ENCODE results near the gene FAM241B.

DNA sequence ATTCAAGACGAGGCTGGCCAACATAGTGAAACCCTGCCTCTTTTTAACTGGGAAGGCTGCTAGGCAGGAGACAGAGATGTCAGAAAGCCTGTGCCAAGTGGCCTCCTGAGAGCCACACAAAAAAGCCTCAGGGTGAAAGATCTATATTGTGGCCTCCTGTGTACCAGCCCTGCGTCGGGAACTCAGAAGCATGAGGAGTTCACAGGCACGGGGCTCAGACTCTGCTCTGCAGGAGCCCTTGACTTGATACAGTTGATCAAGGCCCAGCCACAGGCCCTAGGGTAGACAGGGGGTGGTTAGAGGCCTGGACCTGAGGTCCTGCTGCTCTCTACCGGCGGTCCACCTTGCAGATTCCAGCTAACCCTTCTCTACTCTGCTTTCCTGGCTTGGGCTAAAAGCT, 30.2 kb downstream of the FAM241B start:
- no peak for TF ChIP-seq FOXK1 (CRISPR knock-in tag; IDR thresholded peaks at IDR 0.05)
- TF ChIP-seq, protein P1, sequence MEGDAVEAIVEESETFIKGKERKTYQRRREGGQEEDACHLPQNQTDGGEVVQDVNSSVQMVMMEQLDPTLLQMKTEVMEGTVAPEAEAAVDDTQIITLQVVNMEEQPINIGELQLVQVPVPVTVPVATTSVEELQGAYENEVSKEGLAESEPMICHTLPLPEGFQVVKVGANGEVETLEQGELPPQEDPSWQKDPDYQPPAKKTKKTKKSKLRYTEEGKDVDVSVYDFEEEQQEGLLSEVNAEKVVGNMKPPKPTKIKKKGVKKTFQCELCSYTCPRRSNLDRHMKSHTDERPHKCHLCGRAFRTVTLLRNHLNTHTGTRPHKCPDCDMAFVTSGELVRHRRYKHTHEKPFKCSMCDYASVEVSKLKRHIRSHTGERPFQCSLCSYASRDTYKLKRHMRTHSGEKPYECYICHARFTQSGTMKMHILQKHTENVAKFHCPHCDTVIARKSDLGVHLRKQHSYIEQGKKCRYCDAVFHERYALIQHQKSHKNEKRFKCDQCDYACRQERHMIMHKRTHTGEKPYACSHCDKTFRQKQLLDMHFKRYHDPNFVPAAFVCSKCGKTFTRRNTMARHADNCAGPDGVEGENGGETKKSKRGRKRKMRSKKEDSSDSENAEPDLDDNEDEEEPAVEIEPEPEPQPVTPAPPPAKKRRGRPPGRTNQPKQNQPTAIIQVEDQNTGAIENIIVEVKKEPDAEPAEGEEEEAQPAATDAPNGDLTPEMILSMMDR (IDR thresholded peaks at IDR 0.05) = no peak
- TF ChIP-seq, protein P2, sequence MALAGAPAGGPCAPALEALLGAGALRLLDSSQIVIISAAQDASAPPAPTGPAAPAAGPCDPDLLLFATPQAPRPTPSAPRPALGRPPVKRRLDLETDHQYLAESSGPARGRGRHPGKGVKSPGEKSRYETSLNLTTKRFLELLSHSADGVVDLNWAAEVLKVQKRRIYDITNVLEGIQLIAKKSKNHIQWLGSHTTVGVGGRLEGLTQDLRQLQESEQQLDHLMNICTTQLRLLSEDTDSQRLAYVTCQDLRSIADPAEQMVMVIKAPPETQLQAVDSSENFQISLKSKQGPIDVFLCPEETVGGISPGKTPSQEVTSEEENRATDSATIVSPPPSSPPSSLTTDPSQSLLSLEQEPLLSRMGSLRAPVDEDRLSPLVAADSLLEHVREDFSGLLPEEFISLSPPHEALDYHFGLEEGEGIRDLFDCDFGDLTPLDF (CRISPR knock-in tag; IDR thresholded peaks at IDR 0.05) = no peak
- TF ChIP-seq NR2C2 (CRISPR knock-in tag; IDR thresholded peaks at IDR 0.05) = no peak
- TF ChIP-seq, protein P3, sequence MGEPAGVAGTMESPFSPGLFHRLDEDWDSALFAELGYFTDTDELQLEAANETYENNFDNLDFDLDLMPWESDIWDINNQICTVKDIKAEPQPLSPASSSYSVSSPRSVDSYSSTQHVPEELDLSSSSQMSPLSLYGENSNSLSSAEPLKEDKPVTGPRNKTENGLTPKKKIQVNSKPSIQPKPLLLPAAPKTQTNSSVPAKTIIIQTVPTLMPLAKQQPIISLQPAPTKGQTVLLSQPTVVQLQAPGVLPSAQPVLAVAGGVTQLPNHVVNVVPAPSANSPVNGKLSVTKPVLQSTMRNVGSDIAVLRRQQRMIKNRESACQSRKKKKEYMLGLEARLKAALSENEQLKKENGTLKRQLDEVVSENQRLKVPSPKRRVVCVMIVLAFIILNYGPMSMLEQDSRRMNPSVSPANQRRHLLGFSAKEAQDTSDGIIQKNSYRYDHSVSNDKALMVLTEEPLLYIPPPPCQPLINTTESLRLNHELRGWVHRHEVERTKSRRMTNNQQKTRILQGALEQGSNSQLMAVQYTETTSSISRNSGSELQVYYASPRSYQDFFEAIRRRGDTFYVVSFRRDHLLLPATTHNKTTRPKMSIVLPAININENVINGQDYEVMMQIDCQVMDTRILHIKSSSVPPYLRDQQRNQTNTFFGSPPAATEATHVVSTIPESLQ (CRISPR knock-in tag; IDR thresholded peaks at IDR 0.05) = no peak
- TF ChIP-seq ELF4 (CRISPR knock-in tag; IDR thresholded peaks at IDR 0.05; ENCODE audit: low read depth) = no peak
- no peak for TF ChIP-seq FOXP1 (CRISPR knock-in tag; IDR thresholded peaks at IDR 0.05; ENCODE audit: borderline replicate concordance)

All from WTC11 (cell line).